Cardiac ventricle fibroblast (primary cell): Measurements from ENCODE around the gene EFCAB3. TPM values are rescaled to one million over a fixed set of nuclear protein-coding genes. Genes with fewer than 3 reads are reported as not detected.

Source experiments
- total RNA-seq: library from RNA; depleted of rRNA; stranded (reverse); fragments of >200 nt; gene quantifications from 2 replicates; pipeline ENCODE4 v1.2.3, GENCODE V29; 2015

The EFCAB3 gene
- not detected in 2 replicates for total RNA-seq

DNA sequence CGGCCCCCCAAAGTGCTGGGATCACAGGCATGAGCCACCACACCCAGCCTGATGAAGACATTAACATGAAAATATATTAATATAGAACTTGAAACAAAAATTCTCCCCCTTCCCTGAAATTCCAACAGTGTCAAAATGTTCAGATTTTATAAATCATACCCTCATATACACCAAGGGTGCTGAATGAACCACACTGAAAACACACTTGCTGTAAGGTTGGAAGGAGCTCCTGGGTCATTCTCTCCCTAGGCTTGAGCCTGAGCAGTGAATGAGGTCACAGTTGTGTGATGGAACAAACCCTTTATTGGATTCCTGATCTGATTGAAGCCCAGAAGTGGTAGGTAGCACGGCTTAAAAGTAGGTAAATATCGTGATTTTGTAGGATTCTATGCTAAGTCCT is at the start of gene EFCAB3:
Gene EFCAB3, plus strand, starts transcription at position 301 of the 400 bp plus-strand sequence. CDS start 2,427 bp downstream, outside the sequence.

DNA sequence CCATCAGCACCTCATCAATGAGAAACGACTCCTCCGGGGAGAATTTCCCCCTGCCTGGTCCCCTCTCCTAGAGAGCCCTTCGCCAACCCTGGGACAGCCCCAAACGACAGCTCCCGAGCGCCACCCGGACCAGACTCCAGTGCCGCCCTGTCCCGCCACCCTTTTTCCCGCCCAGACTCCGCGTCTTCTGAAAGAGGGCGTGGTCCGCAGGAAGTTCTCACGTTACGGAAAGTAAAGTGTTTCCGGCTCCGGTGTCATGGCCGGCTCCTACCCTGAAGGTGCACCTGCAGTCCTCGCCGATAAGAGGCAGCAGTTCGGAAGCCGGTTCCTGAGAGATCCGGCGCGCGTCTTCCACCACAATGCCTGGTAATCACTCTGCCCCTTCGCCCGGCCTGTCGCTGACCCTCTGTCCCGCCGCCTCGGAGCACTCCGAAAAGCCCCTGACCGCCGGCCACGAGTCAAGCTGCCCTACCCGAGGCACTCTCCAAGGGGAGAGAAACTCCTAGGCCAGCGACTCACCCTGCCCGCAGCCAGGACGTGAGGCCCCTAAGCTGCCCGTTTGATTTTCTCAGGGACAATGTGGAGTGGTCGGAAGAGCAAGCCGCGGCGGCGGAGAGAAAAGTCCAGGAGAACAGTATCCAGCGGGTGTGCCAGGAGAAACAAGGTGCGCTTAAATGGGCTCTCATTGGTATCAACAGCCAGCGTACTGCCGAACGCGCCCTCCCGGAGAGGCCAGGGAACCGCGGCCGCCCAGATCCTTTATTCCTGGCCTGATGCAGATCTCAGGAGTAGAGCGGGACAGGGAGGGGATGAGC is 43.5 kb downstream of the EFCAB3 start, which contains the start of gene METTL2A:
Gene METTL2A, plus strand, starts transcription at position 251 of the 815 bp plus-strand sequence. Its CDS starts 6 bp downstream, at position 257.

Other genes starting within 250 kb of the EFCAB3 start
- gene METTL2A, start 43.3 kb downstream of the EFCAB3 start, total RNA-seq = 8.1 and 13.0 TPM in 2 replicates
- gene TLK2, start 98.3 kb downstream of the EFCAB3 start, total RNA-seq = 17.9 and 22.0 TPM in 2 replicates
- gene MRC2, start 247.1 kb downstream of the EFCAB3 start, total RNA-seq = 355 and 361 TPM in 2 replicates